SHP77 treated with DMSO at 0.1 percent for 48 hours (cell line): ENCODE data around the gene DDX1.

Source experiments
- DNase-seq: peaks from one replicate; lab custom pipeline; 2025; lab: John Stamatoyannopoulos, UW

Gene DDX1

GRCh38 chr2:15646661-15647060 is 55.0 kb downstream of the DDX1 start:
- no peak for DNase-seq

GRCh38 chr2:15647622-15648590 is 56.2 kb downstream of the DDX1 start:
- DNase-seq: no peak

- DNase-seq: no peak
Observed at GRCh38 chr2:15648593-15649525, 57.2 kb downstream of the DDX1 start.

GRCh38 chr2:15649561-15650255 is 58.0 kb downstream of the DDX1 start:
- no peak for DNase-seq

GRCh38 chr2:15650616-15651366 is 59.1 kb downstream of the DDX1 start:
- DNase-seq: no peak

GRCh38 chr2:15651367-15651727 is 59.7 kb downstream of the DDX1 start:
- DNase-seq: no peak

GRCh38 chr2:15652252-15652651 is 60.6 kb downstream of the DDX1 start:
- no peak for DNase-seq

- no peak for DNase-seq
Observed at GRCh38 chr2:15652801-15653200, 61.1 kb downstream of the DDX1 start.

- DNase-seq: no peak
Observed at GRCh38 chr2:15653806-15654726, 62.4 kb downstream of the DDX1 start.

- DNase-seq: no peak
Observed at GRCh38 chr2:15654727-15655073, 63.0 kb downstream of the DDX1 start.

GRCh38 chr2:15655123-15655887 is 63.6 kb downstream of the DDX1 start:
- no peak for DNase-seq

GRCh38 chr2:15656090-15656489 is 64.4 kb downstream of the DDX1 start:
- DNase-seq: no peak

- no peak for DNase-seq
Observed at GRCh38 chr2:15657759-15658158, 66.1 kb downstream of the DDX1 start.

GRCh38 chr2:15658911-15659310 is 67.2 kb downstream of the DDX1 start:
- DNase-seq: no peak

GRCh38 chr2:15660491-15661294 is 69.0 kb downstream of the DDX1 start:
- DNase-seq: no peak

GRCh38 chr2:15661295-15661569 is 69.6 kb downstream of the DDX1 start:
- no peak for DNase-seq

- DNase-seq: no peak
Observed at GRCh38 chr2:15662026-15662425, 70.4 kb downstream of the DDX1 start.

GRCh38 chr2:15662579-15662978 is 70.9 kb downstream of the DDX1 start:
- DNase-seq: no peak

- DNase-seq: no peak
Observed at GRCh38 chr2:15663802-15664201, 72.1 kb downstream of the DDX1 start.
